Activated naive CD8-positive, alpha-beta T cell treated with anti-CD3 and anti-CD28 coated beads for 36 hours (primary cell): Measurements from ENCODE around the gene RBMS3. TPM values are rescaled to one million over a fixed set of nuclear protein-coding genes. Genes with fewer than 3 reads are reported as not detected.

ENCODE experiments used
- DNase-seq: peaks from one replicate; pipeline ENCODE4 v3.0.0; 2021
- H3K27ac Mint-ChIP-seq: one replicate; pipeline ENCODE4 v1.8.0; 2022; ENCODE audit warnings: mild to moderate bottlenecking, moderate library complexity, mixed read lengths
- H3K27me3 Mint-ChIP-seq: one replicate; pipeline ENCODE4 v1.8.0; 2022; ENCODE audit warnings: mild to moderate bottlenecking, mixed read lengths
- H3K36me3 Mint-ChIP-seq: one replicate; pipeline ENCODE4 v1.8.0; 2021; ENCODE audit warnings: mild to moderate bottlenecking, mixed read lengths
- H3K4me1 Mint-ChIP-seq: one replicate; pipeline ENCODE4 v1.8.0; 2021; ENCODE audit warnings: mixed read lengths
- H3K4me3 Mint-ChIP-seq: one replicate; pipeline ENCODE4 v1.8.0; 2022; ENCODE audit warnings: mild to moderate bottlenecking, moderate library complexity, mixed read lengths
- H3K9me3 Mint-ChIP-seq: one replicate; pipeline ENCODE4 v1.8.0; 2022; ENCODE audit warnings: mixed read lengths
- total RNA-seq, 2 experiments: library from RNA; stranded (reverse); gene quantifications; one replicate each; pipeline ENCODE4 v1.2.3, GENCODE V29; 2021

RBMS3 gene
- total RNA-seq, 2 experiments from 2014 or later, result 1.6 TPM

- Mint-ChIP-seq H3K9me3 (no peaks in the 10 kb centered on the region), H3K27me3 (peaks cover 21% of the 10 kb centered on the region), H3K4me1 (peaks cover 3% of the 10 kb centered on the region), H3K27ac (no peak overlapping the region), H3K4me3 (no peak overlapping the region), H3K36me3 (no peaks in the 10 kb centered on the region)
- DNase-seq, result no peak
Observed at GRCh38 chr3:29559741-29560465, 279.0 kb downstream of the RBMS3 start.

- no peak for DNase-seq
- H3K27ac Mint-ChIP-seq, result no peak overlapping the region
- no peaks in the 10 kb centered on the region for H3K36me3 Mint-ChIP-seq
- no peak overlapping the region for H3K4me3 Mint-ChIP-seq
- no peaks in the 10 kb centered on the region for H3K9me3 Mint-ChIP-seq
- H3K27me3 Mint-ChIP-seq, result peaks cover 16% of the 10 kb centered on the region
- H3K4me1 Mint-ChIP-seq, result no peaks in the 10 kb centered on the region
Observed at GRCh38 chr3:29561651-29562149, 280.8 kb downstream of the RBMS3 start.

DNA sequence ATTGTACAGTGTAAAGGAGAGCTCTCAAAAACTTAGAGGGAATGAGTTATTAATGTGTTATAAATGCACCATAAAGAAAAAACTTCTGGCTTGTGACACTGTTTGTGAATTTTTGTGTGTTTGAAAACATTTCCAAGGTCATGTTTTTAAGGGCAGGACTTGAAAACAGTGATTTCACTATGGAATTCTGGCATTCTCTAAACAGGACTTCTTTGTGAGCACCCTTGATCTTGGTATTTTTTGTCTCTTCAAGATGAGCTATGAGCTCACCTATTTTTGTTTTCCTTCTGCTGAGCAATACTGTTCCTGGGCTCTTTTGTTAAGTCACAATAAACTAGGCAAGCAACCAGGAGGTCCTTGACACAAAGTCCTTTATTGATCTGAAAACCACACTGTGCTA, 284.4 kb downstream of the RBMS3 start:
- no peaks in the 10 kb centered on the region for H3K9me3 Mint-ChIP-seq
- H3K27ac Mint-ChIP-seq, result no peak overlapping the region
- H3K4me1 Mint-ChIP-seq, result no peaks in the 10 kb centered on the region
- no peak for DNase-seq
- H3K36me3 Mint-ChIP-seq, result no peaks in the 10 kb centered on the region
- no peak overlapping the region for H3K4me3 Mint-ChIP-seq
- H3K27me3 Mint-ChIP-seq, result peaks cover 7% of the 10 kb centered on the region

DNA sequence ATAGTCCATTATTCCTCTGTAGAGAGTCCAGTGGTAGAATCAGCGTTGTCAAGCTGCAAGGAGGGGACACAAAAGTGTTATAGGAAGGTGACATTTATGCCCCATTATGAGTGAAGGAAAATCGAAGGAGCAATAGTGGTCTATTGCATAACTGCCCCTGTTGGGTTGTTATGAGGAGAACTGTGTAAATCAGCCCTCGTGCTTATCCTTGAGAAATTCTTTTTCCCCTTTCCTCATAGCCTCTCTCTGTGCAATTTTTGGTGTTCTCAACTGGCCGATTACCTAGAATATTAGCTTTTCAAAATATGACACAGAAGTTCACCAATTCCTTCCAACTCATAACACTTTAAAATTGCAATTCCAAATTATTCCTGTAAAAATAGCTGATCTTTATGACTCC, 286.6 kb downstream of the RBMS3 start:
- DNase-seq, result no peak
- no peak overlapping the region for H3K27ac Mint-ChIP-seq
- no peaks in the 10 kb centered on the region for H3K36me3 Mint-ChIP-seq
- H3K27me3 Mint-ChIP-seq, result peaks cover 3% of the 10 kb centered on the region
- H3K9me3 Mint-ChIP-seq, result no peaks in the 10 kb centered on the region
- H3K4me1 Mint-ChIP-seq, result no peaks in the 10 kb centered on the region
- no peak overlapping the region for H3K4me3 Mint-ChIP-seq

DNA sequence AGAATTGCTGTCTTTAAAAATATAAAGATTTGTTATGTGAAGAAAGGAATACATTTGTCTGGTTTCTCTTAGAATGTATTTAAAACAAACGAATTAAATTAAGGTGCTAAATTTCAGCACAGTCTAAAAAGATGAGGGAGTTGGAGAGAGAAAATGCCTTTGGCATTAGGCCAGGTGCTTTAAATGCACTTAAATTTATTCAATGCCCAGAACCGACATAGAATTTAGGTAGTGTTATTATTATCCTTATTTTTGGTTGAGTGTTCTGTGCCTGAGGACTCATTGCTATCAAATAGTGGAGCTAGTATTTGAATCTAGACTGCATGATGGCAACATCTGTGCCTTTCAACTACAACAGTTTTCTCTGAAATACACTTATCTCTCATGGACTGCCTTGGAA, 287.5 kb downstream of the RBMS3 start:
- Mint-ChIP-seq H3K36me3 (no peaks in the 10 kb centered on the region), H3K27ac (no peak overlapping the region), H3K4me1 (no peaks in the 10 kb centered on the region), H3K9me3 (no peaks in the 10 kb centered on the region), H3K27me3 (peaks cover 3% of the 10 kb centered on the region), H3K4me3 (no peak overlapping the region)
- no peak for DNase-seq

GRCh38 chr3:29576181-29576580, 295.3 kb downstream of the RBMS3 start:
- Mint-ChIP-seq H3K27me3 (peaks cover 2% of the 10 kb centered on the region), H3K36me3 (no peaks in the 10 kb centered on the region), H3K4me1 (no peaks in the 10 kb centered on the region), H3K9me3 (no peaks in the 10 kb centered on the region), H3K27ac (no peak overlapping the region), H3K4me3 (no peak overlapping the region)
- no peak for DNase-seq

GRCh38 chr3:29576675-29577074, 295.8 kb downstream of the RBMS3 start:
- H3K27ac Mint-ChIP-seq, result no peak overlapping the region
- no peaks in the 10 kb centered on the region for H3K36me3 Mint-ChIP-seq
- no peak for DNase-seq
- H3K27me3 Mint-ChIP-seq, result peaks cover 5% of the 10 kb centered on the region
- H3K4me3 Mint-ChIP-seq, result no peak overlapping the region
- no peaks in the 10 kb centered on the region for H3K4me1 Mint-ChIP-seq
- H3K9me3 Mint-ChIP-seq, result no peaks in the 10 kb centered on the region

DNA sequence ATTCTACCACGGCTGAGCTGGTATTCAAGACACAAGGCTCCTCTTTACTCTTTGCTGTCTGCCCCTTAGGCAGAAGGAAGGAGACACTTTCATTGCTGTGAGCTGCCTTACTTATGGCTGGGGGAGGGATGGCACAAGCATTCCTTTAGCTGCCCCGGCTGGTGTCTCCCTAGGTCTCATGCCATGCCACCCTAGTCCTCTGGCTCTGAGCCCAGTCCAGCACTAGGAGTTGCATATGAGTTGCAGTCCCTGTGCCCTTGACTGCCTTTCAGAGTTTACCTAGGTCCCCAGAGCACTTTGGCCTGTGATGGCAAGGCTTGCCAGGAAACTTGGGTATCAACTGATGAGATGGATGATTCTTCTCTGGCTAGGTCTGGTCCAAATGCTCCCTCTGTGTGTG, 296.4 kb downstream of the RBMS3 start:
- Mint-ChIP-seq H3K36me3 (no peaks in the 10 kb centered on the region), H3K27me3 (peaks cover 7% of the 10 kb centered on the region), H3K9me3 (no peaks in the 10 kb centered on the region), H3K27ac (no peak overlapping the region), H3K4me3 (no peak overlapping the region), H3K4me1 (no peaks in the 10 kb centered on the region)
- DNase-seq, result no peak

GRCh38 chr3:29581311-29581710, 300.4 kb downstream of the RBMS3 start:
- Mint-ChIP-seq H3K4me1 (no peaks in the 10 kb centered on the region), H3K4me3 (no peak overlapping the region), H3K27me3 (peaks cover 7% of the 10 kb centered on the region), H3K27ac (no peak overlapping the region), H3K9me3 (no peaks in the 10 kb centered on the region), H3K36me3 (no peaks in the 10 kb centered on the region)
- DNase-seq, result no peak

DNA sequence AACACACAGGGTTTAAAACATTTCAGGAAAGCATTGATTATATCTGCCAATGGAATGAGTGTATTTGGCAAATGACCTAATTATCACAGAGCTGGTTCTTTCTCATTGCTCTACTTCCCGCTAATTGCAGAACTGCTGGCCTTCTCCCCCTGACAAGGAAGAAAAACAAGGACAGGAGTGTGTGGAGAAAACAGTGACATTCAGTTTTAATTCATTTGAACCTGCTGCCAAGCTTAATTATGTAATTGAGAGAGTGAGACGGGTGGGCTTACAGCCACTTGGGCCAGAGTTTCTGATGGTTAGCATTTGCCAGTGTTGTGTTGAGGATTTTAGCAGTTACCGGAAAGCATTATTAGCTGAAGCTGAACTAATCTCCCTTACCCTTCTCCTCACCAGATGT, 301.4 kb downstream of the RBMS3 start:
- DNase-seq, result no peak
- Mint-ChIP-seq H3K4me3 (no peak overlapping the region), H3K4me1 (no peaks in the 10 kb centered on the region), H3K27me3 (peaks cover 7% of the 10 kb centered on the region), H3K36me3 (no peaks in the 10 kb centered on the region), H3K27ac (no peak overlapping the region), H3K9me3 (no peaks in the 10 kb centered on the region)

- Mint-ChIP-seq H3K4me1 (no peaks in the 10 kb centered on the region), H3K27me3 (peaks cover 11% of the 10 kb centered on the region), H3K27ac (no peak overlapping the region), H3K36me3 (no peaks in the 10 kb centered on the region), H3K9me3 (no peaks in the 10 kb centered on the region), H3K4me3 (no peak overlapping the region)
- DNase-seq, result no peak
Observed at GRCh38 chr3:29583861-29584260, 303.0 kb downstream of the RBMS3 start.

DNA sequence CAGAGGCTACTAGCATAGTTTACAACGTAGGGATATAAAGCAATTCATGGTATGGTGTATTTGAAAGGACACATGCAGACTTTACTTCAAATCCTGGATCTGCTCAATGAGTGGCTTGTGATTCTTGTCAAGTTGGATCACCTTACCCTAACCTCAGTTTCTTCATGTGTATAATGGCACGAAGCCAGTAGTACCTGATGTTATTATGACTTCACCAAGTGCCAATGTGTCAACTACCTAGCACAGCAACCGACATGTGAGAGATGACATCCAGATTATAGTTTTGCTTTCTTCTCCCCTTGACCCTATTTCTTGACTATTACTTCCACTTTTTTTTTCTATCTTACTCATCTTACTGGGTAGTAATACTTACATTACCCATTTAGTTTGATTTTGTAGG, 304.5 kb downstream of the RBMS3 start:
- no peak for DNase-seq
- H3K4me1 Mint-ChIP-seq, result no peaks in the 10 kb centered on the region
- H3K9me3 Mint-ChIP-seq, result no peaks in the 10 kb centered on the region
- no peak overlapping the region for H3K27ac Mint-ChIP-seq
- H3K36me3 Mint-ChIP-seq, result no peaks in the 10 kb centered on the region
- no peak overlapping the region for H3K4me3 Mint-ChIP-seq
- H3K27me3 Mint-ChIP-seq, result peaks cover 11% of the 10 kb centered on the region

GRCh38 chr3:29587340-29587739, 306.5 kb downstream of the RBMS3 start:
- Mint-ChIP-seq H3K27ac (no peak overlapping the region), H3K4me1 (no peaks in the 10 kb centered on the region), H3K36me3 (no peaks in the 10 kb centered on the region), H3K4me3 (no peak overlapping the region), H3K27me3 (peaks cover 3% of the 10 kb centered on the region), H3K9me3 (peaks cover 2% of the 10 kb centered on the region)
- no peak for DNase-seq

GRCh38 chr3:29590012-29590411, 309.1 kb downstream of the RBMS3 start:
- Mint-ChIP-seq H3K4me1 (no peaks in the 10 kb centered on the region), H3K27me3 (peaks cover 3% of the 10 kb centered on the region)
- DNase-seq, result no peak

GRCh38 chr3:29590461-29590860, 309.6 kb downstream of the RBMS3 start:
- Mint-ChIP-seq H3K27me3 (peaks cover 3% of the 10 kb centered on the region), H3K27ac (no peak overlapping the region), H3K4me3 (no peak overlapping the region), H3K36me3 (no peaks in the 10 kb centered on the region), H3K4me1 (no peaks in the 10 kb centered on the region), H3K9me3 (peaks cover 2% of the 10 kb centered on the region)
- no peak for DNase-seq

More at GRCh38 chr3:29590012-29590411, 309.1 kb downstream of the RBMS3 start:
- Mint-ChIP-seq H3K4me3 (no peak overlapping the region), H3K27ac (no peak overlapping the region), H3K9me3 (peaks cover 2% of the 10 kb centered on the region), H3K36me3 (no peaks in the 10 kb centered on the region)

GRCh38 chr3:29591579-29591978, 310.7 kb downstream of the RBMS3 start:
- Mint-ChIP-seq H3K27ac (no peak overlapping the region), H3K36me3 (no peaks in the 10 kb centered on the region), H3K4me1 (no peaks in the 10 kb centered on the region), H3K9me3 (peaks cover 2% of the 10 kb centered on the region), H3K4me3 (no peak overlapping the region), H3K27me3 (peaks cover 3% of the 10 kb centered on the region)
- no peak for DNase-seq
